OCI-LY1 (cell line): ENCODE data around the gene ADAMTS4.

ENCODE experiments used
- CTCF ChIP-seq: fragments of 200-600 bp; sonication (generic), shearing (Covaris generic); IDR thresholded peaks from 2 replicates; pipeline ENCODE4 v1.5.1; 2017; ENCODE audit warnings: mild to moderate bottlenecking, antibody characterized with exemption, low read length, moderate library complexity, mixed read lengths
- EZH2 ChIP-seq: fragments of 200-600 bp; sonication (generic), shearing (Covaris generic); IDR thresholded peaks from 2 replicates; pipeline ENCODE4 v1.8.0; 2017; ENCODE audit warnings: borderline replicate concordance, mixed run types, mild to moderate bottlenecking, antibody characterized with exemption, low read length, moderate library complexity, mixed read lengths

- TF ChIP-seq CTCF (no peak), EZH2 (no peak)
Measured at GRCh38 chr1:161235957-161236775, 37.3 kb upstream of the ADAMTS4 start.
